HG03045 (cell line): ENCODE results near the gene PPP1R3D.
"Not testable (repeated sequence)": the region's sequence is repeated elsewhere in the genome, so short reads cannot be mapped to it uniquely, and the experiment has no call there.

Source experiments
- ATAC-seq: cut with Tn5 transposase; IDR thresholded peaks from one replicate; pipeline ENCODE4 v1.9.1; 2021; ENCODE audit warnings: mild to moderate bottlenecking, moderate library complexity; ENCODE audit not compliant: unreplicated experiment

The PPP1R3D gene, protein sequence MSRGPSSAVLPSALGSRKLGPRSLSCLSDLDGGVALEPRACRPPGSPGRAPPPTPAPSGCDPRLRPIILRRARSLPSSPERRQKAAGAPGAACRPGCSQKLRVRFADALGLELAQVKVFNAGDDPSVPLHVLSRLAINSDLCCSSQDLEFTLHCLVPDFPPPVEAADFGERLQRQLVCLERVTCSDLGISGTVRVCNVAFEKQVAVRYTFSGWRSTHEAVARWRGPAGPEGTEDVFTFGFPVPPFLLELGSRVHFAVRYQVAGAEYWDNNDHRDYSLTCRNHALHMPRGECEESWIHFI

DNA sequence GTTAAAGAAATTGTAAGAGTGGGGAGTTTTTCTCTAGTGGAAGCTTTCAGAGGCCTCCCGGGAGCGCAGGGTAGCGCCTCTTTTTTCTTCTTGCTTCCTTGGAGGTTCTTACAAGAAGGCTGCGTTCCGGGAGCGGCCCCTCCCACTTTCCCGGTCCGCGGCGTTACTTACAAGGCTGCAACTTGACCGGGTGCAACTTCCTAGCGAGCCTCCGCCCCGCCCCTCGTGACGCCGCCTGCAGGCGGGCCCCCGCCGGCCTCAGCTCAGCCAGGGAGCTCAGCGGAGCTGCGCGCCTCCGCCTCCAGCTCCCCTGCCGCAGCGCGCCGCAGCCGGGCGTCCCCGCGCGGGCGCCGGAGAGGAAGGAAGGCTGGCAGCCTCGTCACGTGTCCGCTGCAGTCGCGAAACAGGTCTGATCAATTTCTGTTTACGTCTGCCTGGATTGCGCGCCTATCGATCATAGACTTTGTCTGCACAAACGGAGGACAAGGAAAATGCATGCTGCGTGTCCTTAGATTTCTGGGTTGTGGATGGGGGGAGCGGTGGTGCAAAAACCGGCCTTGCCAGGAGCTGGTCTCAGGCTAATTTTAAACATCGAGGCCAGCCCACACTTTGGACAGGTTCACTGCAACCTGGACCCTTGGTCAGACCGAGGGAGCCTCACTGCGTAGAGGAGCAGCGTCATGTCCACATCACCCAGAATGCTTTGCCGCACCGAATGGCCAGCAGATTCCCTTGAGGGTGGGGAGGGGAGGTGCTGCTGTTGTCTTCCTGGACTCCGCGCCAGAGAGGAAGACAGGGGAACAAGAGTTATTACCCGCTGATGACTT, at the start of gene PPP1R3D, which contains the start of gene FAM217B:
Gene PPP1R3D, minus strand, starts transcription at position 177 of the 827 bp plus-strand sequence. CDS start 374 bp downstream, outside the sequence.
Gene FAM217B, plus strand, starts transcription at position 261 of the 827 bp plus-strand sequence. CDS start 3,555 bp downstream, outside the sequence.
- peak; percentile 95 for ATAC-seq

DNA sequence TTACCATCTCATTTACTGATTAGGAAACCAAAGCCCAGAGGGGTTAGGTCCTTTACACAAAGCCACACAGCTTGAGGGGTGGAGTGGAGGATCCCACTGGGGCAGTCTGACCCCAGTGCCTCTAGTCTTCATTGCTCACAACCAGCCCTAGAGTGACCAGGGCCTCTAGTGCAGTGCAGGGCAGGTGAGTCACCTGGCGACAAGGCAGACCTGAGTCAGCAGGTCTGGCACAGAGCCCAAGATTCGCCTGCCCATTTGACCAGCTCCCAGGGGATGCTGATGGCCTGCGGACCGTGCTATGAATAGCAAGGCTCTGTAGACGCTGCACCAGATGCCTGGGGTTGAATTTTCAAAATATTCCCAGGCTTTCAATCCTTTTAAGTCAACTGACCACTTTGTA, 48.0 kb upstream of the PPP1R3D start:
- no peak for ATAC-seq

DNA sequence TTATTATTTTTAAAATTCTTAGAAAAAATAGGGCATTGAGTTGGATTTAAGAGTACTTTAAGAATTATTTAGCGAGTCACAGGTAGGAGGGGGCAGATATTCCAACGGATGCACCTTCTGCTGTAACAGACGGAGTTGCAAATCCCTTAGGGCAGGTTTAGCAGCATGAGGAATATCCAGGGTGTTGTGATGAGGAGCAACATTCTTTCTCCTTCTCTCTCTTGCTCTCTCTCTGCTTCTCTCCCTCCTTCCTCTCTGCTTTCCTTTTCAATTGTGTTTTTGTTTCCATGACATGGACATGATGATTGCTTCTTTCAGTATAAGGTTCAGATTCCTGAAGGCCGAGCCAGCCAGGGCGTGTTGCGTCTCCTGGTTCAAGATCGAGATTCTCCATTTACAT, 47.0 kb upstream of the PPP1R3D start:
- no peak for ATAC-seq

DNA sequence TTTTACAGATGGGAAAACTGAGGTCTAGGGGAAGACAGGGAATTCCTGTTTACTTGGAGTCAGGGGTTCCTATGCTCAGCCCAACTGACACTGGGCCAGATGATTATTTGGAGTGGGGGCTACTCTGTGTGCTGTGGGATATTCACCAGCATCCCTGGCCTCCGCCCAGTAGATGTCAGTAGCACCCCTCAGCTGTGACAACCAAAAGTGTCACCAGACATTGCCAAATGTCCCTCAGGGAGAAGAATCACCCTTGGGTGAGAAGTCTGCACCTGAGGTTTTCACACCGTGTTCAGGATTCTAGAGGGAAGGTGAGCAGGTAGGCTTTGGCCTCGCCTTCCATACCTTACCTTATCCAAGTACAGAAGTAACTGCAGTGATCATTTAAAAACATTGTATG, 45.8 kb upstream of the PPP1R3D start:
- no peak for ATAC-seq

DNA sequence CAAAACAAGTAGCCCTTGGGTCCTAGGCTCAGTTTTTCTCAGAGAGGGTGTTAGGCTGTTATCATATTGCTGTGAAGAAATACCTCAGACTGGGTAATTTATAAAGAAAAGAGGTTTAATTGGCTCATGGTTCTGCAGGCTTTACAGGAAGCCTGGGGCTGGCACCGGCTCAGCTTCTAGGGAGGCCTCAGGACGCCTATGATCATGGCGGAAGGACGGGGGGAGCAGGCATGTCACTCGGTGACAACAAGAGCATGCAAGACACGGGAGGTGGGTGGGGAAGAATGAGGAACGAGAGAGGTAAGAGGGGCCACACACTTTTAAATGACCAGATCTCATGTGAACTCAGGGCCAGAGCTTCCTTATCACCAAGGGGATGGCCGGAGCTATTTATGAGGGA, 45.1 kb upstream of the PPP1R3D start:
- ATAC-seq = no peak

DNA sequence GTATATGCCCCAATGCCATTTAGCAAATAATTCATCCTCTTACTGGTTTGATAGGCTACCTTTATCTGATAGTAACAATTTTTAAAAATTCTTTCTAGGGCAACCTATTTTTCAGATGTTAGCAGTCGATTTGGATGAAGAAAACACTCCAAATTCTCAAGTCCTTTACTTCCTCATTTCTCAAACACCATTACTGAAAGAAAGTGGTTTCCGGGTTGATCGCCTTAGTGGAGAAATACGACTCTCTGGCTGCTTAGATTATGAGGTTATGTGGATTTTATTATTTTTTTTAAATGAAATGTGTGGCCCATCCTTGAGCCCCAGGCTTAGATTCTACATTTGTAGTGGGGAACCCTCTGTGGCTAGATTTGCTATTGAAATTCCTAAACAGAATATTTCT, 44.4 kb upstream of the PPP1R3D start:
- no peak for ATAC-seq

DNA sequence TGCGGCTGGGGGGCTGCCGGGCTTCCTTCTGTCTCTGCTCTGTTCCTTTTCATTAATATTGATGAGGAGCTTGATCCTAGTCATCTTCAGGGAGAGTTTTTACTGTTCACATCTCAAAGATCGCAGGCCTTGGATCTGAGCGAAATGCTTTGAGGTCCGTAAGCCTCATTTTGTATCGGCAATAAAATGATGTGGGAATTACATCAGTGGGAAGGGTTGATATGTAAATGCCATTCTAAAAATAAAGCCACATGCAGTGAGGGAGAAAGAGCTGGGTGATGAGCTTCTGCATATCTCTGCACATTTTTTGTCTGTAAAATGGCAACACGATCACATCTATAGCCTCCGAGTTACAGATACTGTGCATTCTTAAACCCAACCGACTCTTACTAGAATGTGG, 43.0 kb upstream of the PPP1R3D start:
- ATAC-seq = no peak

GRCh38 chr20:59977086-59977485, 37.0 kb upstream of the PPP1R3D start:
- no peak for ATAC-seq

DNA sequence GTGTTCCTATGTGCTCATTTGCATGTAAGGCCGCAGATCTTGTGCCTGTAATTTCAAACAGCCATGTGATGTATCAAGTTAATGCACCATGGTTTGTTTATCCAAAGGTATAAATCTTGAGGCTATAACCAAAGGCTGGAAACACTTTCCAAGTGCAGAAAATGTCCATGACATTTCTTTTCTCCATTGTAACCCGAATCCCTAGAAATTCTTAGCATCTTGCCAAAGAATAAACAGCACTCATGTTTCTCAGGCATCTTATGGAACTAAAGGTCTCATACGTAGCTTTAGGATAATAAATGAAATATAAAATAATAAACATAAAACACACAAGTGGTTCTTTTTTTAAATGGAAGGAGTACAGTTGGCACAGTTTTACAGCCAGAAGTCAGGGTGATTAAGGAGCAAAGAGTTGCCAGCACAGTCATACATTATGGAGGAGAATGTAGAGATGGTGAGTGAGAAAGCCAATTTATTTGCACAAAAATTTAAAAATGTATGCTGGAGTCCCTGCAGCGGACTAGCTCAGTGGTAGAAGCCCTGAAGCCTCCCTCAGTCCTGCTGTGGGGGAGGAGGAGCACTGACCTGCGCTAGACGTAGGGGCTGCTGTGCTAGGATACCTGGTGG, 36.2 kb upstream of the PPP1R3D start:
- no peak for ATAC-seq

DNA sequence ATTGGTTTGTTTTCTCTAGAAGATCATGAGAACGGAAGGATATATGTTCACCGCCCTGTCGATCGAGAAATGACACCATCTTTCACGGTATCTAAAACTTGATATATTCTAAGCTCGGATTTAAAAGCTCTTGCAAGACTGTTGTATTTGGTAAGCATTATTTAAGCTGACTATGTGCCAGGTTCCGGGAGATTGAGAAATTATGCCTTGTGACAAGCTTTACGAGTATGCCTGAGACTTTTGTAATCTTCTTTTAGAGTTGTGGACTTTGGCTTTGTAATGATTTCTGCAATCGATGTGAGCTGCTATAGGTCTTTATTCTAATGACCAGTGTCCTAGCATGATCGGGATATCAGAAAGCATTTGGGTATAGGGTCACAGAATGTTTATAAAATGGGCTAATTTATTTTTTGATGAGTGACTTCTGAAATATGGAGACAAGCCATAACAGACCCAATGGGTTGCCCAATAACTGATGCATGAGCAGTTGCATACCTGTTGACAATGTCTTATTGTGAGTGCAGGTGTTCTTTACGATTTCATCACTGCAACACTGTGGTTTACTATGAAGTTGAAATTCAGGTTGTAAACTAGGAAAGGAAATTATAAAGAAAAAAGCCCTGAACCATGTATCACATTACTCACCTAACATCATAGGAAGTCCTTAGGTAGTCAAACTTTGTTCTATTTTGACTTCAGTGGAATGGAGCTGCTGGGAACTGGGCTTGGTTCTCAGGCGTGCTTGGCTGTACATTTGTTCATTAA, 32.1 kb upstream of the PPP1R3D start:
- no peak for ATAC-seq

- no peak for ATAC-seq
Measured at GRCh38 chr20:59971428-59971827, 31.3 kb upstream of the PPP1R3D start.

GRCh38 chr20:59966428-59966827, 26.3 kb upstream of the PPP1R3D start:
- no peak for ATAC-seq

GRCh38 chr20:59962155-59962554, 22.1 kb upstream of the PPP1R3D start:
- no peak for ATAC-seq

GRCh38 chr20:59961423-59961822, 21.3 kb upstream of the PPP1R3D start:
- ATAC-seq = no peak

- no peak for ATAC-seq
Measured at GRCh38 chr20:59958626-59959025, 18.5 kb upstream of the PPP1R3D start.

GRCh38 chr20:59958123-59958522, 18.0 kb upstream of the PPP1R3D start, which contains the start of gene CDH26:
Gene CDH26, plus strand, starts transcription at chr20:59958423. Its CDS starts 304 bp downstream, at chr20:59958727.
- ATAC-seq = no peak

DNA sequence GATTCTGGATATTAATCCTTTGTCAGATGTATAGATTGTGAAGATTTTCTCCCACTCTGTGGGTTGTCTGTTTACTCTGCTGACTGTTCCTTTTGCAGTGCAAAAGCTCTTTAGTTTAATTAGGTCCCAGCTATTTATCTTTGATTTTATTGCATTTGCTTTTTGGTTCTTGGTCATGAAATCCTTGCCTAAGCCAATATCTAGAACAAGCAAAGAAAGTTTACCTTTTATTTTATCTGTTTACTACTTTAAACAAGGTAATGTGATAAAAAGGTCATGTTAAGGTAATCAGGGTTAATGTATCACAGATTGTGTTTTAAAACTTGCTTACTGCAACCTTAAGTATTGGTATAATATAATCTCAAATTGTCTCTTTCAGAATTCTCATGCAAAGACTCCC, 17.5 kb upstream of the PPP1R3D start:
- ATAC-seq = not testable (repeated sequence)

DNA sequence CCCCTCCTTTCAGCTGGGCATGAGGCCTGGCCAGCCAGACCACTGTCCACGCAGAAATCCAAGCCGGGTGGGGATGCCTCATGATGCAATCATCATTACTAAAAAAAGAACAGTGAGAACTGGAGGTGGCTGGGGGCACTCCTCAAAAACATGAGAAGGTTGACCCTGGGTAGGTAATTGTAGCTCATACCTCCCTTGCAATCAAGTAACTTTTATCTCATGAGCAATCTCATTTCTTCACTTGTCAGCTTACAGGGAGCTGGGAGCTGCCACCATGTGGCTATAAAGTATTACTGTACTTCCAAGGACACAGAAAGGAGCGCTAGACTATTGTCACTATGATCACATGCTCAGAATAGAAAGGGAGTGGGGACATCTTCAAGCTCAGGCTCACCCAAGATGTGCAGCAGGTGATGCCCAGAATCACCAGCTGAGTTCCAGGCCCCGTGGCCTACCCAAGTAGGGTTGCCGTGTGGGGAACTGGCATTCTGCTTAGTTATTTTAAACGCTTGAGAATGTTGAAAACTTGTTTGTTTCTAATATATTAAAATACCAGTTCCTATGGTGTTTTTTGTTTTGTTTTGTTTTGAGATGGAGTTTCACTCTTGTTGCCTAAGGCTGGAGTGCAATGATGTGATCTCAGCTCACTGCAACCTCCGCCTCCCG, 15.2 kb upstream of the PPP1R3D start:
- ATAC-seq = no peak

DNA sequence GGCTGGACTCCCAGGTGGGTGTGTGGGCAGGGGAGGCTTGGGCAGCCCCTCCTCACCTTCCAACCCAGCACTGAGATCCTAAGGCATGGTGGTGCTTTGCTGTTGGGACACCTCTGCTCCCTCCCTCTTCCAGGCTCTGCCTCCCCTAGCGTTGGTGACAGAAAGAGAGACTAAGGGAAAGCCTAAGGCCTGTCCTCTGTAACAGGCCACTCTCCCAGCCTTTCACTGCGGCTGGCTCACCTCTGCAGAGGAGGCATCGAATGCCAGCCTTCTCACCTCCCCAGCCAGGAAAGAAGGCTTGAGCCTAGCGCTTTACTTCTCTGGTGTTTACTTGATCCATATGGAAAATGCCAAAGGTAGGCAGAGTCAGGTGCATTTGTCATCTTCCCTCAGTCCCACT, 14.6 kb upstream of the PPP1R3D start:
- ATAC-seq = no peak

GRCh38 chr20:59949911-59950310, 9.8 kb upstream of the PPP1R3D start:
- ATAC-seq = no peak
